Sciatic nerve (tissue), 2 donors: ENCODE measurements around the gene CNDP2. TPM values are rescaled to one million over a fixed set of nuclear protein-coding genes. Genes with fewer than 3 reads are reported as not detected.

ENCODE experiments used
- ATAC-seq: fragments of 200-7000 bp; cut with Tn5 transposase; one replicate; pipeline ENCODE4 v1.9.1; 2020; ENCODE audit warnings: mild to moderate bottlenecking, moderate library complexity
- DNase-seq: peaks from one replicate; pipeline ENCODE4 v3.0.0-alpha.2; 2020; ENCODE audit warnings: low spot score
- intact Hi-C: fragments of 100-400 bp; cut with DNase I; formaldehyde crosslinking; loops from one replicate; pipeline ENCODE4 v1.14.2; 2022
- total RNA-seq: library from RNA; stranded (reverse); fragmentation: NEBNext Ultra II Directional; extraction: Animal tissue kit (Norgen Biotek cat#: 25700); gene quantifications from one replicate; pipeline ENCODE4 v1.2.1, GENCODE V29; 2021
- donor health status: DM: no; HTN: no; CAD: no.
- donor health status: DM: no; HTN: no; CAD: no.

Gene CNDP2
- total RNA-seq, 1 donor from 2014 or later = 162 TPM

- DNase-seq (no peak), ATAC-seq (peak; percentile 67)
- intact Hi-C loops = no loop called here
Measured at GRCh38 chr18:74526488-74526887, 30.3 kb downstream of the CNDP2 start.

GRCh38 chr18:74528478-74528877 is 32.3 kb downstream of the CNDP2 start:
- DNase-seq = no peak
- intact Hi-C loops = no loop called here
- no peak for ATAC-seq

- DNase-seq (no peak), ATAC-seq (no peak)
- intact Hi-C loops = no loop called here
Measured at GRCh38 chr18:74528913-74529312, 32.8 kb downstream of the CNDP2 start.

- intact Hi-C loops = no loop called here
- no peak for ATAC-seq
- DNase-seq = no peak
Measured at GRCh38 chr18:74529378-74529777, 33.2 kb downstream of the CNDP2 start.

- intact Hi-C loops = no loop called here
Measured at GRCh38 chr18:74529811-74530583, 33.8 kb downstream of the CNDP2 start.

GRCh38 chr18:74530584-74530862 is 34.4 kb downstream of the CNDP2 start:
- DNase-seq = no peak
- peak; percentile 45 for ATAC-seq
- intact Hi-C loops = no loop called here

More at GRCh38 chr18:74529811-74530583, 33.8 kb downstream of the CNDP2 start:
- ATAC-seq (no peak), DNase-seq (no peak)

GRCh38 chr18:74531043-74531442 is 34.9 kb downstream of the CNDP2 start:
- no peak for ATAC-seq
- intact Hi-C loops = no loop called here
- DNase-seq = no peak

GRCh38 chr18:74532511-74533025 is 36.4 kb downstream of the CNDP2 start:
- ATAC-seq = peak; percentile 41
- intact Hi-C loops = no loop called here
- no peak for DNase-seq

GRCh38 chr18:74533666-74534065 is 37.5 kb downstream of the CNDP2 start:
- ATAC-seq (no peak), DNase-seq (no peak)
- intact Hi-C loops = no loop called here

GRCh38 chr18:74534150-74534969 is 38.2 kb downstream of the CNDP2 start, which contains the start of gene CNDP1:
TSS of gene CNDP1 (plus strand) at chr18:74534500. CDS start at chr18:74534668, 168 bp downstream.
- DNase-seq = no peak

GRCh38 chr18:74534981-74535649 is 39.0 kb downstream of the CNDP2 start:
- intact Hi-C loops = no loop called here
- no peak for ATAC-seq
- DNase-seq = no peak

More at GRCh38 chr18:74534150-74534969, 38.2 kb downstream of the CNDP2 start, which contains the start of gene CNDP1:
- ATAC-seq = no peak
- intact Hi-C loops = no loop called here

GRCh38 chr18:74539289-74539688 is 43.1 kb downstream of the CNDP2 start:
- ATAC-seq (no peak), DNase-seq (no peak)
- intact Hi-C loops = no loop called here

- ATAC-seq (peak; percentile 18), DNase-seq (no peak)
- intact Hi-C loops = loop anchor here (10.0 kb wide), 1 partner anchor 346 kb away; no protein-coding TSS in a partner anchor
Measured at GRCh38 chr18:74540652-74541421, 44.7 kb downstream of the CNDP2 start.

GRCh38 chr18:74541703-74542555 is 45.8 kb downstream of the CNDP2 start:
- no peak for DNase-seq
- intact Hi-C loops = loop anchor here (10.0 kb wide), 1 partner anchor 347 kb away; no protein-coding TSS in a partner anchor
- no peak for ATAC-seq

- ATAC-seq = no peak
- intact Hi-C loops = loop anchor here (10.0 kb wide), 1 partner anchor 350 kb away; no protein-coding TSS in a partner anchor
- DNase-seq = no peak
Measured at GRCh38 chr18:74544898-74545297, 48.7 kb downstream of the CNDP2 start.

GRCh38 chr18:74546007-74546406 is 49.8 kb downstream of the CNDP2 start:
- DNase-seq (no peak), ATAC-seq (no peak)
- intact Hi-C loops = loop anchor here (10.0 kb wide), 1 partner anchor 351 kb away; no protein-coding TSS in a partner anchor

GRCh38 chr18:74546751-74547530 is 50.8 kb downstream of the CNDP2 start:
- ATAC-seq (peak; percentile 76), DNase-seq (no peak)
- intact Hi-C loops = loop anchor here (10.0 kb wide), 1 partner anchor 352 kb away; no protein-coding TSS in a partner anchor
